ENCODE results near the gene ZBTB33.

Gene ZBTB33

DNA sequence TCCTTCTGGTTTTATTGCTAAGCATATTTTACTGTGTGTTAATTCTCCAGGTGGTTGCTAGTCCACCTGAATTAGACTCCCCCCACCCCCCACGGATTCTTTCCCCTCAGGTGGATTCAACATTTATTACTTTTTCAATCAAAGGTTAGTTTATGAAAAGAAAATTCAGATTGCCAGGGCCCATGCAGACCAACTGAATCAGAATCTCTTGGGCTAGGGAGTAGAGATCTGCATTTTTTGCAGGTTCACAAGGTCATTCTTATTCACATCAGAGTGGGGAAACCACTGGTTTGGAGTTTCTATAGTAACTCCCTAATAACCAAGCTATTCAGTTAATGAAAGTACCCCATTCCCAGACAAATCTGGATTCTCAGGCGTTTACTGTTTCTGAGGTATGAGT is 50.9 kb downstream of the ZBTB33 start:
- no peak overlapping the region for H3K4me3 ChIP-seq (ENCODE audit: low read depth, low read length)
- DNase-seq (ENCODE audit: low read depth): no peak

DNA sequence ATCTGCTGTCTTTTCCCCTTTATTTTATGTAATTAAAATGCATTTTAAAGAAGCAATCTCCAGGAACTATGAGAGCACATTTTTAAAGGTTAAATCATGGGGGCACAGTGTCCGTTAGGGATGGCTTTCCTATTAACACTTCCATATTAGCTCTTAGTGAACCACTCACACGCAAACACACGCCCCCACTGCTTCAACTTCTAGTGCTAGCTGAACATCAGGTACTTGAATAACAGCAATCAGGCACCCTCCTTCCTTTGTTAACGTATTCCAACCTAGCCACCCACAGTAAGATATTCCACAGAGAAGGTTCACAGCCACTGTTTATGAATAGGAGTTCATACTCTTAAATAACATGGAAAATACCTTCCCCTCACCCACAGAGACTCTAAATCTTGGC is 51.3 kb downstream of the ZBTB33 start:
- H3K4me3 ChIP-seq (ENCODE audit: low read depth, low read length): no peak overlapping the region

DNA sequence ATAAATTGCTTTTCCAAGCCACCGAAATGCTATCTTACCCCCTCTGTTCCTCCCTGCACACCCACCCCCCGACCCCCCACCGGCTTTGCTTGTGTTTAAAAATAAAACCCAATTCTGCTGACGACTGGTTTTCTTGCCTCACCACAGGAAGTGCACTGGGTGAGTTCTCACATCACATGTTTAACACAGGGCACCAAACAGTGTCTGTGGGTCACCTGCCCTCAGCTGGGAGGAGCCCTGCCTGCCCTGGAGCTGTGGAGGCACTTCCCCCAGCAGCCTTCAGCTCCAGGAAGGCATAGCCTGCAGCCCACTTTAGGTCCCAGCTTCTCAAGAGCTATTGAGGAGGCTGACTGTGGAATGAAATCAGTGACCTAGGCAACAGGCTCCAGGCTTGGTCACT is 51.8 kb downstream of the ZBTB33 start:
- no peak for DNase-seq (ENCODE audit: low read depth)
- H3K4me3 ChIP-seq (ENCODE audit: low read depth, low read length): no peak overlapping the region

More for the DNA sequence above, 51.3 kb downstream of the ZBTB33 start:
- no peak for DNase-seq (ENCODE audit: low read depth)

GRCh38 chrX:120304256-120304655 is 53.6 kb downstream of the ZBTB33 start:
- no peak for DNase-seq (ENCODE audit: low read depth)
- no peak overlapping the region for H3K4me3 ChIP-seq (ENCODE audit: low read depth, low read length)

GRCh38 chrX:120305531-120306141 is 55.0 kb downstream of the ZBTB33 start:
- no peak for DNase-seq (ENCODE audit: low read depth)
- H3K4me3 ChIP-seq (ENCODE audit: low read depth, low read length): no peak overlapping the region

GRCh38 chrX:120306630-120307029 is 56.0 kb downstream of the ZBTB33 start:
- no peak overlapping the region for H3K4me3 ChIP-seq (ENCODE audit: low read depth, low read length)
- no peak for DNase-seq (ENCODE audit: low read depth)
